Measurements from ENCODE around the gene ABHD12.
"Not testable (repeated sequence)": the region's sequence is repeated elsewhere in the genome, so short reads cannot be mapped to it uniquely, and the experiment has no call there.

ABHD12 gene

GRCh38 chr20:25353747-25354705, 36.6 kb downstream of the ABHD12 start:
- DNase-seq (ENCODE audit: low read depth), result no peak

- DNase-seq (ENCODE audit: low read depth), result no peak
These were observed 37.3 kb downstream of the ABHD12 start for GRCh38 chr20:25353353-25353746.

GRCh38 chr20:25352746-25353145, 37.9 kb downstream of the ABHD12 start:
- DNase-seq (ENCODE audit: low read depth), result no peak

- DNase-seq (ENCODE audit: low read depth), result no peak
These were observed 39.6 kb downstream of the ABHD12 start for GRCh38 chr20:25351024-25351360.

- DNase-seq (ENCODE audit: low read depth), result no peak
These were observed 44.3 kb downstream of the ABHD12 start for GRCh38 chr20:25346349-25346748.

- DNase-seq (ENCODE audit: low read depth), result no peak
These were observed 44.9 kb downstream of the ABHD12 start for GRCh38 chr20:25345721-25346120.

- no peak for DNase-seq (ENCODE audit: low read depth)
These were observed 46.0 kb downstream of the ABHD12 start for GRCh38 chr20:25344634-25345033.

GRCh38 chr20:25341716-25342680, 48.6 kb downstream of the ABHD12 start:
- DNase-seq (ENCODE audit: low read depth), result no peak

GRCh38 chr20:25340380-25340779, 50.3 kb downstream of the ABHD12 start:
- no peak for DNase-seq (ENCODE audit: low read depth)

- DNase-seq (ENCODE audit: low read depth), result no peak
These were observed 51.0 kb downstream of the ABHD12 start for GRCh38 chr20:25339608-25340007.

- DNase-seq (ENCODE audit: low read depth), result no peak
These were observed 52.3 kb downstream of the ABHD12 start for GRCh38 chr20:25338112-25339023.

GRCh38 chr20:25336561-25337422, 53.8 kb downstream of the ABHD12 start:
- DNase-seq (ENCODE audit: low read depth), result no peak

GRCh38 chr20:25334972-25335371, 55.7 kb downstream of the ABHD12 start:
- DNase-seq (ENCODE audit: low read depth), result not testable (repeated sequence)

- no peak for DNase-seq (ENCODE audit: low read depth)
These were observed 61.6 kb downstream of the ABHD12 start for GRCh38 chr20:25328954-25329498.

GRCh38 chr20:25327521-25328235, 63.0 kb downstream of the ABHD12 start:
- no peak for DNase-seq (ENCODE audit: low read depth)

GRCh38 chr20:25325997-25326396, 64.6 kb downstream of the ABHD12 start:
- no peak for DNase-seq (ENCODE audit: low read depth)

GRCh38 chr20:25325073-25325472, 65.6 kb downstream of the ABHD12 start:
- no peak for DNase-seq (ENCODE audit: low read depth)

GRCh38 chr20:25324412-25324811, 66.2 kb downstream of the ABHD12 start:
- no peak for DNase-seq (ENCODE audit: low read depth)

- DNase-seq (ENCODE audit: low read depth), result no peak
These were observed 67.0 kb downstream of the ABHD12 start for GRCh38 chr20:25323496-25324246.

Data from stimulated activated CD8-positive, alpha-beta memory T cell treated with anti-CD3 and anti-CD28 coated beads, Interleukin-4, amount 100 ng/mL, for 24 hours (primary cell).